Endothelial cell of umbilical vein (primary cell): Measurements from ENCODE around the gene ICOSLG. TPM values are rescaled to one million over a fixed set of nuclear protein-coding genes. Genes with fewer than 3 reads are reported as not detected.
"Not testable (repeated sequence)": the region's sequence is repeated elsewhere in the genome, so short reads cannot be mapped to it uniquely, and the experiment has no call there.

Source experiments
- BruUV-seq: library from RNA; stranded (reverse); fragments of 400-500 nt; replicated peaks from 2 replicates; lab custom pipeline; 2021; lab: Mats Ljungman, UMichigan
- CTCF ChIA-PET: fragments of 300-600, 350-600 bp; sonication (Branson Sonifier 250); formaldehyde crosslinking; loops from one replicate; lab custom pipeline; 2021; ENCODE audit warnings: antibody characterized with exemption, inconsistent platforms; lab: Charles Lee
- POLR2A ChIA-PET: fragments of 300-600, 350-600 bp; sonication (Branson Sonifier 250); formaldehyde crosslinking; loops from one replicate; lab custom pipeline; 2021; ENCODE audit warnings: antibody characterized with exemption, inconsistent platforms; lab: Charles Lee
- DNase-seq: peaks from one replicate; pipeline ENCODE4 v3.0.0-alpha.2; 2011; ENCODE audit warnings: low read depth, low spot score
- FAIRE-seq: peaks from 2 replicates; lab custom pipeline; 2011; peaks lifted over from hg19 to GRCh38; lab: Jason Lieb, UNC
- H2AFZ ChIP-seq: 2 replicates; pipeline ENCODE4 v1.6.0; 2012; ENCODE audit warnings: low read depth, low read length, control low read depth, inconsistent platforms
- H3K27ac ChIP-seq: 2 replicates; pipeline ENCODE4 v1.5.1; 2011; ENCODE audit warnings: low read depth, mild to moderate bottlenecking, control low read depth, low read length, moderate library complexity; ENCODE audit not compliant: insufficient read depth
- H3K27me3 ChIP-seq, 2 experiments: 2 replicates each; pipeline versions ENCODE4 v1.6.0 to v1.6.1; 2011; ENCODE audit warnings: low read length in 2 of 2, mixed read lengths in 1 of 2; ENCODE audit not compliant: control insufficient read depth in 2 of 2, insufficient read depth in 2 of 2
- H3K36me3 ChIP-seq, 2 experiments: 2 replicates in 1 of 2; 3 replicates in 1 of 2; pipeline ENCODE4 v1.5.1; 2011; ENCODE audit warnings: low read length in 2 of 2, mild to moderate bottlenecking in 1 of 2, moderate library complexity in 1 of 2; ENCODE audit not compliant: control insufficient read depth in 2 of 2, insufficient read depth in 2 of 2; ENCODE audit errors: extremely low read depth in 1 of 2
- H3K4me1 ChIP-seq: 3 replicates; pipeline ENCODE4 v1.5.1; 2011; ENCODE audit warnings: mild to moderate bottlenecking, low read length; ENCODE audit not compliant: control insufficient read depth, insufficient read depth; ENCODE audit errors: extremely low read depth
- H3K4me2 ChIP-seq: 2 replicates; pipeline ENCODE4 v1.6.1; 2011; ENCODE audit warnings: low read length, control low read depth, mixed read lengths; ENCODE audit not compliant: insufficient read depth
- H3K4me3 ChIP-seq, 3 experiments: fragments of 200-600 bp in 1 of 3; sonication (generic), shearing (Covaris generic) in 1 of 3; replicated peaks in 1 of 3; 2 replicates each; pipeline ENCODE4 v1.5.1; 2011 to 2016; ENCODE audit warnings: control low read depth in 3 of 3, low read length in 3 of 3, mild to moderate bottlenecking in 2 of 3, inconsistent platforms in 1 of 3, low read depth in 1 of 3, moderate library complexity in 1 of 3; ENCODE audit not compliant: insufficient read depth in 1 of 3
- H3K79me2 ChIP-seq: 2 replicates; pipeline ENCODE4 v1.6.0; 2012; ENCODE audit warnings: low read length, inconsistent platforms; ENCODE audit not compliant: control insufficient read depth, insufficient read depth
- H3K9ac ChIP-seq: replicated peaks from 2 replicates; pipeline ENCODE3; 2011; ENCODE audit warnings: low read length, control low read depth; ENCODE audit not compliant: insufficient read depth; ENCODE audit errors: extremely low read depth
- H3K9me1 ChIP-seq: replicated peaks from 3 replicates; pipeline ENCODE4 v1.6.0; 2011; ENCODE audit warnings: mild to moderate bottlenecking, low read length; ENCODE audit not compliant: control insufficient read depth, insufficient read depth; ENCODE audit errors: extremely low read depth
- H3K9me3 ChIP-seq: replicated peaks from 2 replicates; pipeline ENCODE4 v1.5.1; 2012; ENCODE audit warnings: low read length, inconsistent platforms; ENCODE audit not compliant: control insufficient read depth, insufficient read depth
- H4K20me1 ChIP-seq: replicated peaks from 2 replicates; pipeline ENCODE3; 2011; ENCODE audit warnings: mild to moderate bottlenecking, low read length; ENCODE audit not compliant: control insufficient read depth, insufficient read depth; ENCODE audit errors: extremely low read depth
- dilution Hi-C: fragments of 300-500 bp; cut with MboI; formaldehyde crosslinking; loops from one replicate; pipeline ENCODE4 v1.15.0; 2019; ENCODE audit warnings: low sequenced_read_pairs; ENCODE audit not compliant: extremely low pct_ligation_motif_present
- intact Hi-C: fragments of 100-400 bp; cut with micrococcal nuclease; formaldehyde crosslinking; loops from one replicate; pipeline ENCODE4 v1.10.0; 2022
- polyA plus RNA-seq, 4 experiments: library from polyadenylated mRNA; depleted of rRNA in 3 of 4; stranded (reverse) in 3 of 4; unstranded in 1 of 4; fragments of >200 nt; gene quantifications; 2 replicates each; pipeline versions ENCODE4 v1.2.1 to v1.2.3, GENCODE V29; 2011 to 2012; ENCODE audit warnings: missing spikeins in 1 of 4
- total RNA-seq: library from RNA; stranded (reverse); gene quantifications from 2 replicates; pipeline ENCODE4 v1.2.3, GENCODE V29; 2021

ICOSLG gene
- total and polyA plus RNA-seq, 2 donors (not counting 3 experiments of a cell fraction or from before 2014, with no cell fraction given), result 0.91 to 2.9 TPM

DNA sequence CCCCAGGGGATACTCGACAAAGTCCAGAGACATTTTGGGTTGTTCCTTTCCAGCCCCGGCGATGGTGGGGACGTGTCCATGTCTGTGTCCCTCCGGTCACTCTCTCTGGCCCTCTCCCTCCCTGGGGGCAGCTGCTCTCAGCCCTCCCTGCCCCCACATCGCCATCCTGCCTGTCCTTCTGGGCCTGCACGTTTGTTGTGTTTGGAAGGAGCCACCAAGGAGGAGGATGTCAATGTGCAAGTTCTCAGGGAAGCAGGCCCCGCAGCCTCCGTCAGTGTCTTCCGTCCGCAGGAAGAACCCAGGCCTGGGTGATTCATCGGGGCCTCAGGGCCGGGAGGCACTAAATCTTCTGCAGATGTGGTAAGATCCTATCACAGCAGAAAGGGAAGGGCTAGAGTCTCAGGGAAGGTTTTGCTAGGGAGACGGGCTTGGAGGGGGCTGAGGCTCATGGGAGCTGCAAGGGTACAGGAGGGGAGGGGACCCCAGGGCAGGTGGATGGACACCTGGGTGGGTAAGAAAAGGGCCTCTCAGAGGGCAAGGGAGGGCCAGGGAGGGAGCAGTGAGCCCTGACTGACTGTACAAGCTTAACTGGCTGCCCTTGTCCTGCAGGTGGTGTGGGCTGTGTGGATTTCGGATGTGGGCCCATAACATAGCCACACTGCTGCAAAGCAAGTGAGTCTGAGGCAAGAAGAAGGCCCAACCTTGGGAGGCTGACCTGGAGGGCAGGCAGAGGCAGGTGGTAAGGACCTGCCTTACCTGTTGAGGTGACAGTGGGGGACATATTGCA is 32.7 kb downstream of the ICOSLG start:
- dilution Hi-C loops, intact Hi-C loops, H2AFZ ChIP-seq, POLR2A ChIA-PET, CTCF ChIA-PET, H3K36me3 ChIP-seq, H3K79me2 ChIP-seq, BruUV-seq, H3K9me1 ChIP-seq, H3K4me3 ChIP-seq, H3K27me3 ChIP-seq, H3K4me2 ChIP-seq, H3K9me3 ChIP-seq, H3K27ac ChIP-seq, H4K20me1 ChIP-seq, H3K4me1 ChIP-seq, H3K9ac ChIP-seq: not testable (repeated sequence)
- FAIRE-seq (peak; percentile 99), DNase-seq (peak; percentile 26)

DNA sequence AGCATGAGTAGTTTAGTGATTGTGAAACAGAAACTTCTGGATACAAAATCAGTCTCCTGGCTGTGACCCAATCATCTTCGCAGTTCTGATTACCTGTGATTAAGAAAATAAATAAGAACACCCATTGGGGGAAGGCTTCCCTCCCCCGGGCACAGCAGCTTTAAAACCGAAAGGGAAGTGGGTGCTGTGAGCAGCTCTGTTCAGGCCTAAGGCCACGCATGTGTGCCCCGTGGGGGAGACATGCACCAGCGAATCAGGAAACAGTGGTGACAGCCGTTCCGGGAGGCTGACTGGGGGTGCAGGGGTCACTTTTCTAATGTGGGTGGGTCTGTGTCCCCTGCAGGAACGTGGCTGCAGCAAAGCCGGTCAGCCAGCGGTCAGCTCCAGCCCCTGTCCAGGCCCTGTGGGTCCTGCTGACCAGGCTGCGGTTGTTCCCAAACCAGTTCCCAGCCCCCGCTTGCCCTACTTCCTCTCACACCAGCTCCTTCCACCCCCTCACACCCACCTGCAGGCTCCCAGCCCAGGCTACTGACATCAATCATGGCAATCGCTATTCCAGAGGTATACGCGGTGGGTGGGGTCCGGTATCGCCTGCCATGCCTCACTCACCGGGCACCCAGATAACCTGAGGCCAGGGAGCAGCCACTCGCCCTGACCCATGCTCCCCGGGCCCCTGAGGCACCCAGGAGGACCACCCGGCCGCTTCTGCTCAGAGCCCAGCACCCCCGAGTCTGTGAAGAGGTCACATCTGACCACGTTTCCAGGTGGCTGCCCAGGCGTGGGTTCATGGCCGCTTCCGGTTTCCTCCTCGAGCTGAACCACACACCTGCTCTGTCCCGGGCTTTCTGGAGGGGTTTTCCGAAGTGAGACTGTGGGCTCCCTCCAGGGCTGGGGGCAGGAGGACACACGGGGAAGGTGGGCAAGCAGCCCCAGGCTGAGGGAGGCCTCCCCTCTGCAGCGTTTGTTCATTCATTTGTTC is 33.8 kb downstream of the ICOSLG start:
- dilution Hi-C loops, BruUV-seq, H3K27me3 ChIP-seq, H3K9ac ChIP-seq, H3K27ac ChIP-seq, H3K4me1 ChIP-seq, H4K20me1 ChIP-seq, H3K9me1 ChIP-seq, CTCF ChIA-PET, H3K4me3 ChIP-seq, H3K36me3 ChIP-seq, POLR2A ChIA-PET, DNase-seq, H3K4me2 ChIP-seq, H3K79me2 ChIP-seq, H2AFZ ChIP-seq, H3K9me3 ChIP-seq, intact Hi-C loops: not testable (repeated sequence)
- peak; percentile 31 for FAIRE-seq

DNA sequence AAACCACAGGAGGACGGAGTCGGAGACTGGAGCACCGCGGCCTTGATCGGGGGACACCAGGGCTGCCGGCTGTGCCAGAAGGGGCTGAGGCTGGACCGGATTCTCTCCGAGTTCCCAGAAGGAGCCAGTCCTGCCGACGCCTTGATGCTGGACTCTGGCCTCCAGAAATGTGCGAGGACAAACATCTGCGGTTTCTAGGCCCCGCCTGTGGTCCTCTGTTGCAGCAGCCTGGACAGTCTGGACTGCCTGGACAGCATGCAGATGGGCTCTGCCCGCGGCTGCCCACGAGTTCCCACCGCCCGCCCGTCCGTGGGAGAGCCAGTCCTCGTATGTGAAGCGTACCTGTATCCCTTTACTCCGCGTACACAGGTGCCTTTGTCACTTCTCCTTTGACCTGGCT is 34.6 kb downstream of the ICOSLG start:
- FAIRE-seq, CTCF ChIA-PET, H3K27ac ChIP-seq, BruUV-seq, H2AFZ ChIP-seq, H4K20me1 ChIP-seq, H3K4me2 ChIP-seq, H3K9me3 ChIP-seq, dilution Hi-C loops, POLR2A ChIA-PET, intact Hi-C loops, H3K9me1 ChIP-seq, H3K4me1 ChIP-seq, DNase-seq, H3K27me3 ChIP-seq, H3K4me3 ChIP-seq, H3K9ac ChIP-seq, H3K79me2 ChIP-seq, H3K36me3 ChIP-seq: not testable (repeated sequence)
